Activated CD4-positive, alpha-beta T cell treated with anti-CD3 and anti-CD28 coated beads for 24 hours (primary cell): ENCODE data around the gene INF2.
"Not testable (repeated sequence)": the region's sequence is repeated elsewhere in the genome, so short reads cannot be mapped to it uniquely, and the experiment has no call there.

Source experiments
- DNase-seq, 2 donors: peaks; one replicate each; pipeline ENCODE4 v3.0.0-alpha.2; 2020; ENCODE audit warnings: low read depth in 2 of 2

Gene INF2

DNA sequence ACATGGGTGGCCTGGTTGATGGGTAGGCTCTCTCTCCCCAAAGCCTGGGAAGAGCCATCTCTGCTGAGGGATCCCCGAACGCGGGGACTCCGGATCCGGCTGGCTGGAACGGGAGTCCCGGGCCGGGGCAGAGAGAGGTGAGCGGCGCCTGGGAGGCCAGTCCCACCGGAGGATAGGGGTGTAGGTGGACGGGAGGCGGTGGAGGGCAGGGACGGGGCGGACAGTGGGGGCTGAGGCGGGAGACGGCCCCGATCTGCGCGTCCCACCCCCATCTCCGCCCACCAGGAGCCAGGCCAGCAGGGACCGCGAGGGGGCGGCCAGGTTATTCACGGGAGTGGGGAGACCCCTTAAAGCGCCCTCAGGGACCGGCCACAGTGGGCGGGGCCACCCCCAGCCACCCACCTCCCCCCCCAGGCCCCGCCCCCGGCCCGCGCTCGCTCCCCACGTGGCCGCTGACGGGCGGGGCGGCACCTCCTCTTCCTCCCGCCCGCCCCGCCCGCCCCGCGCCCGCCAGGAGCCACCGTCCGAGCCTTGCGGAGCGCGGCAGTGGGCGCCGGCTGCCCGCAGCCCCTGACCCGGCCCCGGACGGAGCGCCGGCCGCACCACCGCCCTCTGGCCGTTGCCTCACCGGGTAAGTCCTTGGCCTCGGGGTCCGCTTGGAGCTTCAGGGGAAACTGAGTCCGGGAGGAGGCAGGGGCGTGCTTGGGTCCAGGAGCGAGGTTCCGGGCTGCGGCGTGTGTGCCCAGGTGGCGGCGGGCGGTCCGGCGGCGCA, at the start of gene INF2:
Gene INF2 (plus strand): TSS at position 510 of the 772 bp plus-strand sequence. CDS start 11,748 bp downstream, outside the sequence.
- no peak for DNase-seq

DNA sequence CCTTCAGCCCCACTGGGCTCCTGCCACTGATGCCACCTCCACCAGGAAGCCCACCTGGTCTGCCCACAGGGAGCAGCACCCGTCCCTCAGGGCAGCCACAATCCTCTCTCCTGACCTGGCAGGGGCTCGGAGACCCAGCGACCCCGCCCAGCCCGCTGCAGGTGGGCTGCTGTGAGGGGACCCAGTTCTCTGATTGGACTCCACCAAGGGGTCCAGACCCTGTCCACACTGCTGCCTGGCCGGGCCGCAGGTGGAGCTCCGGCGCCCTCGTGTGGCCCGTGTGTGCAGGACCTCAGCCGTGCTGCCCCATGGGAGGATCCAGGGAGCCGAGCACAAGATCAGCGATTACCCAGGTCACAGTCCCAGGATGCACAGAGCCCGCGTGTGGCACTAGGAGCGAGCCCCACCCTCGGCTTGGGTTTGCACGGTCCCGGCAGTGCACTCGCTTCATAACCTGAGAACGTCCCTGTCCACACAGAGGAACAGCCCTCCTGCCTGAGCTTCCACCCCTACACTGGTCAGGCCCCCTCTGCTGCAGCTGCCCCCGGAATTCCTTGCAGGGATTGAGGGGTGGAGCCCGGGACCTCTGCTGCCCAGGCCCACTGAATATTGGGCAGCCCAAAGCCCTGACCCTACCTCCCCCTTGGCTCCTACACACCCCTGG, 49.4 kb upstream of the INF2 start:
- peak; percentile 28 to 31 for DNase-seq

- DNase-seq: no peak
Measured at GRCh38 chr14:104640681-104641080, 48.7 kb upstream of the INF2 start.

- no peak for DNase-seq
Measured at GRCh38 chr14:104641753-104642539, 47.5 kb upstream of the INF2 start.

DNA sequence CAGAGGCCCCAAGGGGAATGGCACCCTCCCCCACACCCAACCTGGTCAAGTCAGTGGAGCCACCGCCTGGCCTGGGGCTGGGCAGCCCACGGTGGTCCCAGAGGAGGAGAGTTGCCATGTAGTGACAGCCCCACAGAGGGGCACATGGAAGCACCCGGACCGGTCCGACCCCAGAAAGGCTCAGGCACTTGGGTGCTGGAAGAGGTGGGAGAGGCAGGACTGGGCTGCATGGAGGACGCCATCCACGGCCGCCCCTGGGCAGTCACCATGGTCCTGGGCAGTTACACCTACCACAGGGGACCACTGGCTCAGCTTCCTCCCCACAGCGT, 46.9 kb upstream of the INF2 start:
- DNase-seq: no peak

DNA sequence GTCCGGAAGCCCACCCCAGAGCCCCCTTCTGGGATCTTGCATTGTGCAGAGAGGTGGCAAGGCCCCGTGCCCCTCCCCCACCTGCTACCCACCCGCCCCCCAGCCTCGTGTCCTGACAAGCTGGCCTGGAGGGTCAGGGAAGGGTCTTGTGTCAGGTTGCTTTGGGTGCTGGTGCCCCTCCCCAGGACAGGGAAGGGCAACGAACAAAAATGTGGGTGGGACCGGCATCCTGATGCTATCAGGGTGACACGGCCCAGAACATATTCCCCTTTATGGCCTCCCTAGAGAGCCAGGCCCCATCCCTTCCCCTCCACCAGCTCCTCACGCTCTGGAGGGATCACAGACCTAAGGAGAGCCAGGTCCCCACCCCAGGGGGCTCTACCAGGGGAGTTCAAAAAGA, 46.1 kb upstream of the INF2 start:
- no peak for DNase-seq

DNA sequence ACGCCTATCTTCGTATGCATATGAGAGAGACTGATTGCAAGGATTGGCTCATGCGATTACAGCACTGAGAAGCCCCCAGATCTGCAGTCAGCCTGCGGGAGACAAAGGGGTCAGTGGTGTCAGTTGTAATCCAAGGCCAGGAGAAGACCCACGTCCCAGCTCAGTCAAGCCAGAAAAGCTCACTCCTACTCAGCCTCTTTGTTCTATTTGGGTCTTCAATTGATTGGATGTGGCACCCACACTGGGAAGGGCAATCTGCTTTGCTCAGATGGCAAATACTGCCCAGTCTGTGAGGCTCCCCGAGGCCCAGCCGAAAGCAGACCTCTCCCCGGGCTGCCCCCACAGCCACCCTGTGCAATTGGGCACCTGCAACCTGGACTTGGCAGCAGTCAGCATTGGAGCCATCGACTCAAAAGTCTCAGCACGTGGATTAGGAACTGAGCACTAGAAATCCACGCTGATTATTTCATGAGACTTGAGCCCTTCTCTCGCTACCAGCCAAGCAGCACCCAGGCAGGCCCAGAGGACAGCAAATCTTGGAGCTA, 45.3 kb upstream of the INF2 start:
- DNase-seq: no peak

- DNase-seq: no peak
Measured at GRCh38 chr14:104644656-104645378, 44.6 kb upstream of the INF2 start.

GRCh38 chr14:104647467-104648043, 41.9 kb upstream of the INF2 start:
- DNase-seq: no peak

GRCh38 chr14:104650057-104650980, 39.1 kb upstream of the INF2 start:
- DNase-seq: peak; percentile 50 to 56

GRCh38 chr14:104650981-104651875, 38.2 kb upstream of the INF2 start:
- DNase-seq: no peak

- no peak for DNase-seq
Measured at GRCh38 chr14:104651876-104652260, 37.5 kb upstream of the INF2 start.

- DNase-seq: no peak
Measured at GRCh38 chr14:104652386-104652785, 37.0 kb upstream of the INF2 start.

DNA sequence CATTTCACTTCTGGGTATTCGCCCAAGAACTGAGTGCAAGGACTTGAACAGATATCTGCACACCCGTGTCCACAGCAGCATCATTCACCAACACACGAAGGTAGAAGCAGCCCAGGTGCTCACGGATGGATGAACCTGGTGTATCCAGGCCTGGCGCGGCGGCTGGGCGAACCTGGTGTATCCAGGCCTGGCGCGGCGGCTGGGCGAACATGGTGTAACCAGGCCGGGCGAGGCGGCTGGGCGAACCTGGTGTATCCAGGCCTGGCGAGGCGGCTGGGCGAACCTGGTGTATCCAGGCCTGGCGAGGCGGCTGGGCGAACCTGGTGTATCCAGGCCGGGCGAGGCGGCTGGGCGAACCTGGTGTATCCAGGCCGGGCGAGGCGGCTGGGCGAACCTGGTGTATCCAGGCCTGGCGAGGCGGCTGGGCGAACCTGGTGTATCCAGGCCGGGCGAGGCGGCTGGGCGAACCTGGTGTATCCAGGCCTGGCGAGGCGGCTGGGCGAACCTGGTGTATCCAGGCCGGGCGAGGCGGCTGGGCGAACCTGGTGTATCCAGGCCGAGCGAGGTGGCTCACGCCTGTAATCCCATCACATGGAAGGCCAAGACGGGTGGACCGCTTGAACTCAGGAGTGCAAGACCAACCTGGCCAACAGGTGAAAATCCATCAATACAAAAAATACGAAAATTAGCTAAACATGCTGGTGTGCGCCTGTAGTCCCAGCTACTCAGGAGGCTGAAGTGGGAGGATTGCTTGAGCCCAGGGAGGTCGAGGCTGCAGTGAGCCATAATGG, 36.1 kb upstream of the INF2 start:
- DNase-seq: not testable (repeated sequence)

DNA sequence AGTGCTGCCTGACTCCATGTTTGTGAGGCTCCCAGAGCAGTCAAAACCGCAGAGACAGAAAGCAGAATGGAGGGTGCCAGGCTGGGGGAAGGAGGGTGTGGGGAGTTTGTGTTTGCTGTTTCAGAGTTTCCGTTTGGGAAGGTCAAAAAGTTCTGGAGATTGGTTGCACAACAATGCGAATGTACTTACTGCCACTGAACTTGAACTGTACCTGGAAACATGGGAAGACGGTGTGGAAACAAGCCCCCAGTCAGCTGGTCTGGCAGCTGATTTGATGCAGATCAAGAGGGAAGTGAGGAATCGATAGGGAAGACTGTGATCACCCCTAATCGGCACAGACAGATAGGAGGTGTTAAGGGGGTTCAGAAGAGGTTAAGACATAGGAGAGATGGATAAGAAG, 35.3 kb upstream of the INF2 start:
- DNase-seq: no peak

DNA sequence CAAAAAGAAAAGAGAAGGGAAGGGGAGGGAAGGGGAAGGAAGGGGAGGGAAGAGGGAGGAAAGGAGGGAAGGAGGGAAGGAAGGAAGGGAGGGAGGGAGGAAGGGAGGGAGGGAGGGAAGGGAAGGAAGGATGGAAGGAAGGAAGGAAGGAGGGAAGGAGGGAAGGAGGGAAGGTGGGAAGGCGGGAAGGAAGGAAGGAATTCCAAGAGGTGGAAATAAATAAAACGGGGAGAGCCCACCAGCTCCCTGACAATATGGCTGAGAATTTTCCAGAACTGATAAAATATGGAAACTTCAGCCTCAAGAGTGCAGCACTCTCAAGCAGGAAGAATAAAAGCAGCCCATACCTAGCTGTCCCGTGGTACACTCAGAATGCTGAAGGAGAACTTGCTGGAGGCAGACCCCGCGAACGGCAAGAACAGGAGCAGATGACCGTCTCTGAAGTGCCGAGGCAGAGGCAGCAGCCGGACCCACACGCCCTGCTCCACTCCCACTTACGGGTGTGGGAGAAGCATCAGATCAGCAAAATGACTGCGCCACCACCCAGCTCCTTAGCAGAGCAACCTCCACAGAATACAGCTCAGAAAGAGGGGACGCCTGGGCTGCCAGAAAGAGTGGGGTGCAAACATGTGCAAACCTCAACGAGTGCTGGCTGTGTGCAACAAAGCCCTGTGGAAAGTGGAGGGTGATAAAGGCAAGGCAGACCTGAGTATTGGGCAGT, 34.1 kb upstream of the INF2 start:
- no peak for DNase-seq

- no peak for DNase-seq
Measured at GRCh38 chr14:104656014-104656714, 33.3 kb upstream of the INF2 start.
